Measurements from ENCODE around the gene TBKBP1.

Gene TBKBP1

GRCh38 chr17:47716375-47716774 is 22.4 kb downstream of the TBKBP1 start:
- no peak overlapping the region for H3K4me3 ChIP-seq (ENCODE audit: low read length)
- DNase-seq (ENCODE audit: low read depth), result no peak
- TF ChIP-seq CTCF (conservative IDR thresholded peaks at IDR 0.05; ENCODE audit: low read length), result no peak

GRCh38 chr17:47717261-47717697 is 23.3 kb downstream of the TBKBP1 start:
- no peak for DNase-seq (ENCODE audit: low read depth)
- TF ChIP-seq CTCF (conservative IDR thresholded peaks at IDR 0.05; ENCODE audit: low read length), result peak; percentile 41
- H3K4me3 ChIP-seq (ENCODE audit: low read length), result no peak overlapping the region

GRCh38 chr17:47717979-47718621 is 24.1 kb downstream of the TBKBP1 start:
- no peak overlapping the region for H3K4me3 ChIP-seq (ENCODE audit: low read length)
- TF ChIP-seq CTCF (conservative IDR thresholded peaks at IDR 0.05; ENCODE audit: low read length), result no peak
- peak; percentile 9 for DNase-seq (ENCODE audit: low read depth)

GRCh38 chr17:47718634-47719405 is 24.9 kb downstream of the TBKBP1 start:
- H3K4me3 ChIP-seq (ENCODE audit: low read length), result no peak overlapping the region
- TF ChIP-seq CTCF (conservative IDR thresholded peaks at IDR 0.05; ENCODE audit: low read length), result no peak

GRCh38 chr17:47719411-47720152 is 25.6 kb downstream of the TBKBP1 start:
- peak; percentile 65 for DNase-seq (ENCODE audit: low read depth)
- no peak overlapping the region for H3K4me3 ChIP-seq (ENCODE audit: low read length)
- no peak for TF ChIP-seq CTCF (conservative IDR thresholded peaks at IDR 0.05; ENCODE audit: low read length)

More at GRCh38 chr17:47718634-47719405, 24.9 kb downstream of the TBKBP1 start:
- DNase-seq (ENCODE audit: low read depth), result no peak

GRCh38 chr17:47720196-47720595 is 26.2 kb downstream of the TBKBP1 start:
- no peak for DNase-seq (ENCODE audit: low read depth)
- no peak overlapping the region for H3K4me3 ChIP-seq (ENCODE audit: low read length)
- TF ChIP-seq CTCF (conservative IDR thresholded peaks at IDR 0.05; ENCODE audit: low read length), result no peak
